ENCODE results near the gene AK4.
"Not testable (repeated sequence)": the region's sequence is repeated elsewhere in the genome, so short reads cannot be mapped to it uniquely, and the experiment has no call there.

Gene AK4

DNA sequence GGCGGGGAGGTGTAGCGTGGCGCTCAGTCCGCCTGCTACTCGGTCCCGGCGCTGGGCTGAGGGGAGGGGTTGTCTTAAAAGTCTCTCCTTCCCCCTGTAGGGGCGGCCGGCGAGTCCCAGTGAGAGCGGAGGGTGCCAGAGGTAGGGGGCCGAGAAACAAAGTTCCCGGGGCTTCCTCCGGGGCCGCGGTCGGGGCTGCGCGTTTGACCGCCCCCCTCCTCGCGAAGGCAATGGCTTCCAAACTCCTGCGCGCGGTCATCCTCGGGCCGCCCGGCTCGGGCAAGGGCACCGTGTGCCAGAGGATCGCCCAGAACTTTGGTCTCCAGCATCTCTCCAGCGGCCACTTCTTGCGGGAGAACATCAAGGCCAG is at the start of gene AK4:
Gene AK4, plus strand, starts transcription at position 26 of the 370 bp plus-strand sequence. Its CDS starts 205 bp downstream, at position 231.
- Histone ChIP-seq H3K4me3 (peak within 1 kb of the TSS; percentile 84), H3K27ac (peak within 1 kb of the TSS; percentile 90 to 95)
- not testable (repeated sequence) for DNase-seq (ENCODE audit: low spot score)

DNA sequence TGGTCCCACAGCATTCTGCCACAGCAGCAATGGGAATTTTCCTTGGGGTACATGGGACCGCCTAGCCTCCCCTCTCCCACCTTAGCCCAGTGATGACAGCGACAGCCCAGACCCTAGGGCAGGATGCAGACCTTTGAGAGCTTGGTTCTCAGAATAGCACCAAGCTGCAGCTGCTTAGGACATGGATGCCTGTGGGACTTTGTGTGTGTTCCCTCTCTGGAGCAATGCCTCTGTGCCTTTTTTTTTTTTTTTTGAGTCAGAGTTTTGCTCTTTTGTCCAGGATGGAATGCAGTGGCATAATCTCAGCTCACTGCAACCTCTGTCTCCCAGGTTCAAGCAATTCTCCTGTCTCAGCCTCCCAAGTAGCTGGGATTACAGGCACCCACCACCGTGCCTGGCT is 44.2 kb upstream of the AK4 start:
- H3K27ac ChIP-seq = no peak overlapping the region
- DNase-seq (ENCODE audit: low spot score) = no peak
- no peak overlapping the region for H3K4me3 ChIP-seq
- TF ChIP-seq, protein P1, sequence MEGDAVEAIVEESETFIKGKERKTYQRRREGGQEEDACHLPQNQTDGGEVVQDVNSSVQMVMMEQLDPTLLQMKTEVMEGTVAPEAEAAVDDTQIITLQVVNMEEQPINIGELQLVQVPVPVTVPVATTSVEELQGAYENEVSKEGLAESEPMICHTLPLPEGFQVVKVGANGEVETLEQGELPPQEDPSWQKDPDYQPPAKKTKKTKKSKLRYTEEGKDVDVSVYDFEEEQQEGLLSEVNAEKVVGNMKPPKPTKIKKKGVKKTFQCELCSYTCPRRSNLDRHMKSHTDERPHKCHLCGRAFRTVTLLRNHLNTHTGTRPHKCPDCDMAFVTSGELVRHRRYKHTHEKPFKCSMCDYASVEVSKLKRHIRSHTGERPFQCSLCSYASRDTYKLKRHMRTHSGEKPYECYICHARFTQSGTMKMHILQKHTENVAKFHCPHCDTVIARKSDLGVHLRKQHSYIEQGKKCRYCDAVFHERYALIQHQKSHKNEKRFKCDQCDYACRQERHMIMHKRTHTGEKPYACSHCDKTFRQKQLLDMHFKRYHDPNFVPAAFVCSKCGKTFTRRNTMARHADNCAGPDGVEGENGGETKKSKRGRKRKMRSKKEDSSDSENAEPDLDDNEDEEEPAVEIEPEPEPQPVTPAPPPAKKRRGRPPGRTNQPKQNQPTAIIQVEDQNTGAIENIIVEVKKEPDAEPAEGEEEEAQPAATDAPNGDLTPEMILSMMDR (IDR thresholded peaks at IDR 0.05) = no peak

DNA sequence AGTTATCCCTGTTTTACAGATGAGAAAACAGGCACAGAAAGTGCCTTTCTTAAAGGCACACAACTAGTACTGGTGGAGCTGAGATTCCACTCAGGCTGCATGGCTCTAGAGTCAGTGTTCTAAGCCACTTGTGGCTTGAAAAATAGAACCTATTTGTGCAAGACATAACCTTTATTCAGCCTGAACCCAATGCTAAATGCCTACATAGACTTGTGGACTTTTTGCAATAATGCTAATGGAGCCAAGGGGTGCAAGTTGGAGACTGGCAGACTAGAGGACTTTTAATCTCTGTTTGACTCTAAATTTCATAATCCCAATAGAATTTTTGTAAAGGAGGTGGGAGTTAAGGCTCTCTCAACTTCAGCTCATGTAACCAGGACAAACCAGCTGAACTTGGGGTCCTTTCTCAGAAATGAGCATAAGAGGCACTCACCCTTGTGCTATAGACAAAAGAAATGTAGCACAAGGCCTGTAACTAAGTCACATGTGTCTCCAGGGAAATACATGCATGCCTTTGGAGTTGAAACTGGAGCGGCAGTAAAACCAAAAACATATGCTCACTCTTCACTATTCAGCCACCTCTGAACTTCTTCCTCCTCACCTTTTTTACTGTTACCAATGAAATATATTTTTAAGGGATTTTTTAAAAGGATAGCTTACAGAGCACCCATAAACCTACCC is 43.0 kb upstream of the AK4 start:
- TF ChIP-seq, protein P1 (IDR thresholded peaks at IDR 0.05) = no peak
- DNase-seq (ENCODE audit: low spot score) = peak; percentile 3
- Histone ChIP-seq H3K4me3 (no peak overlapping the region), H3K27ac (no peak overlapping the region)

DNA sequence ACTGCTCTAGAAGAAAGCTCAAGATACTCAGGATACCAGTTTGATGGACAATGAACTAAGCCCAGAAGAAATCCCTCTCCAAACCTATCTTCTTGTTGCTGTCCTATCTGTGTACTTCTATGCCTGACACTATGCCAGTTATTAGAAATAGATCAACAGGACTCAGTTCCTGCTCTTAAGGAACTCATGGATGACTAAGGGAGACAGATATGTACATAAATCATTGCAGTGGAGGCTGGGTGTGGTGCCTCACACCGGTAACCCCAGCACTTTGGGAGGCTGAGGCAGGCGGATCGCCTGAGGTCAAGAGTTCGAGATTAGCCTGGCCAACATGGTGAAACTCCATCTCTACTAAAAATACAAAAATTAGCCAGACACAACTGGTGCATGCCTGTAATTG is 42.4 kb upstream of the AK4 start:
- no peak overlapping the region for H3K4me3 ChIP-seq
- TF ChIP-seq, protein P1 (IDR thresholded peaks at IDR 0.05) = no peak
- peak; percentile 21 for DNase-seq (ENCODE audit: low spot score)
- H3K27ac ChIP-seq = no peak overlapping the region

DNA sequence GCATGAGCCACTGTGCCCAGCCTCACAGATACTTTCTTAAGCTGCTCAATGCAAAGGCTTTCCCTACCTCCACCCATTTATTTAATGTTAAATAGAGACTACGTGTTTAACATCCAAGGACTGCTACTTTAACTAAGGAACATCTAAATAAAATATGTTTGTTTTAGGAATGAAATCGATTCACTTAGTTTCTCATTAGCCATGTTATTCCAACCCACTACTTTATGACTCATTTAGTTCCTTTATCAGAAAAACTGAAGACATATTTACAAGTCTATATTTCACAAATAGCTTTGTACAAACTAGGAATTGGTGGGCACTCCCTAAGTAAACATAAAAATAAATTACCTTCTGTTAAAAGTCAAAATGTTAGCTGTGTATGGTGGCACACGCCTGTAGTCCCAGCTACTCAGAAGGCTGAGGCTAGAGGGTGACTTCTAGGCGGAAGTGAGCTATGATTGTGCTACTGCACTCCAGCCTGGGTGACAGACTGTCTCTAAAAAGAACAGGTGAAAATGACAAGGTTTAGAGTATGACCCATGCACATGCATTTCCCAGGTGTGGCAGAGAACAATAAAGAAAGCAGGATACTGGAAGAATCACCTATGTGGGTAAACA is 39.9 kb upstream of the AK4 start:
- Histone ChIP-seq H3K4me3 (no peak overlapping the region), H3K27ac (no peak overlapping the region)
- TF ChIP-seq, protein P1 (IDR thresholded peaks at IDR 0.05) = no peak
- peak; percentile 1 for DNase-seq (ENCODE audit: low spot score)

DNA sequence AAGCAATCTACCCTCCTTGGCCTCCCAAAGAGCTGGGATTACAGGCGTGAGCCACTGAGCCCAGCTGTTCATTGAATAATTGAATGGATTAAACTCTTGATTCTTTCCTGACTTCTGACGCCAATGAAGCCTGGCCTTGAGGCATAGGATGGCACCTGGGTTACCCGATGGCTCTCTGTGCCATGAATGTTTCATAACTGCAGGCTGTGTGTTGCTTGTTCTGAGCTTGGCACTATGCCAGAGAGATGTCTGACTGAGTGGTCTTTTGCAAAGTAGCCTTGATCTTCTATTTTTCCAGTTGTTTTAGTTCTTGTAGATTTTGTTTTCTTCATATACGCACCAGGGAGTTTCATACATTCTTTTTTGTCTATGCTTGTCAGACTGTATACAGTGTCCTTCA is 38.5 kb upstream of the AK4 start:
- no peak overlapping the region for H3K4me3 ChIP-seq
- H3K27ac ChIP-seq = no peak overlapping the region
- TF ChIP-seq, protein P1 (IDR thresholded peaks at IDR 0.05) = no peak
- DNase-seq (ENCODE audit: low spot score) = no peak

DNA sequence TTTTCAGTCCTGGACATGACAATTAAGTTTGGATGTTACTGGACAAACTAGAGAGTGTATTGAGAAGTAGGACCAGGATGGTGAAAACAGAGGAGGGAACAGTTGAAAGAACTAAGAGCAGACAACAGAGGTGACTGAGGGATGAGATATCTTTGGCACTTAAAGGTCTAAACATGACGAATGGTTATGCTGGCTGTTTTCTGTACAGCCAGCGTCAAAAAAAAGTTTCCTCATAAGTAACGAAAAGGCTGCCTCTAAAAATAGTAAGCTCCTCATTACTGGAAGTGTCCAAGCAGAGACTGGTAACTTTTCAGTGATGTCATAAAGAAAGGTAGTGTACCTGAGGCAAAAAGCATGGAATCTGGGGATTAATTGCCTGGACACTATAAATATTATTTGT is 35.2 kb upstream of the AK4 start:
- TF ChIP-seq, protein P1 (IDR thresholded peaks at IDR 0.05) = no peak
- H3K27ac ChIP-seq = no peak overlapping the region
- H3K4me3 ChIP-seq = no peak overlapping the region
- no peak for DNase-seq (ENCODE audit: low spot score)

Measured in coronary artery (tissue), 2 donors.